ENCODE measurements around the gene MTHFSD. TPM values are rescaled to one million over a fixed set of nuclear protein-coding genes. Genes with fewer than 3 reads are reported as not detected.

The MTHFSD gene
- polyA plus RNA-seq, 4 donors = 7.6 to 22.2 (median 14.5) TPM

GRCh38 chr16:86484240-86484639 is 70.8 kb downstream of the MTHFSD start:
- H3K36me3 ChIP-seq (ENCODE audit: control insufficient read depth in 3 of 3, insufficient read depth in 2 of 3, low read depth in 1 of 3, low read length in 3 of 3) = peaks cover 0 to 36% (median 0%) of the 10 kb centered on the region in 3 donors
- no peak overlapping the region for H3K4me3 ChIP-seq (ENCODE audit: low read depth in 1 of 3, low read length in 3 of 3)
- FAIRE-seq = no peak
- no peak for DNase-seq
- no peaks in the 10 kb centered on the region for H3K4me1 ChIP-seq (ENCODE audit: control insufficient read depth in 3 of 3, insufficient read depth in 2 of 3, low read depth in 1 of 3, low read length in 2 of 3)
- peaks cover 0 to 12% of the 10 kb centered on the region in 2 donors for H3K9me3 ChIP-seq (ENCODE audit: control insufficient read depth in 2 of 2, insufficient read depth in 1 of 2, low read depth in 1 of 2, low read length in 1 of 2)
- no peak overlapping the region for H3K27ac ChIP-seq (ENCODE audit: low read depth in 1 of 3, low read length in 2 of 3)
- peaks cover 0 to 20% (median 8%) of the 10 kb centered on the region in 3 donors for H3K27me3 ChIP-seq (ENCODE audit: control insufficient read depth in 3 of 3, insufficient read depth in 3 of 3, low read length in 3 of 3)
- WGBS, 3 donors = 60 to 81% (median 70%) methylated on average over 5 of the region's 5 CpGs

DNA sequence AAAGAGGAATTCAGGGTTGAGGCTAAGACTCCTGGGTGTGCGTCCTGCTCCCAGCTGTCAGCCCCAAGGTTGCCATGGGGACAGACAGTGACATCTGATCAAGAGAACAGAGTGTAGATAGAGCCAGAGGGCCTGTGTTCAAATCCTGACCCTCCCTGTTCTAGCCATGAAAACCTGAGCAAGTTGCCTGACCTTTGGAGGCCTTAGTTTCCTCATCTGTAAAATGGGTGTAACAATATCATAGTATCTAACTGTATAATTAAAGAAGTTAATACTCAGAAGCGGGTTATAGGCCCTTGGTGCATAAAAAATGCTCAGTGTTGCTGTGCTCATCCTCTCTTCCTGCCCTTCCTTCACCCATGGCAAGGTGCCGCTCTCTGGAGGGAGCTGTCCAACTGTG is 73.4 kb downstream of the MTHFSD start:
- peaks cover 0 to 12% of the 10 kb centered on the region in 2 donors for H3K9me3 ChIP-seq (ENCODE audit: control insufficient read depth in 2 of 2, insufficient read depth in 1 of 2, low read depth in 1 of 2, low read length in 1 of 2)
- peaks cover 0 to 18% (median 8%) of the 10 kb centered on the region in 3 donors for H3K27me3 ChIP-seq (ENCODE audit: control insufficient read depth in 3 of 3, insufficient read depth in 3 of 3, low read length in 3 of 3)
- DNase-seq (no peak), FAIRE-seq (no peak)
- H3K4me1 ChIP-seq (ENCODE audit: control insufficient read depth in 3 of 3, insufficient read depth in 2 of 3, low read depth in 1 of 3, low read length in 2 of 3) = no peaks in the 10 kb centered on the region
- no peak overlapping the region for H3K4me3 ChIP-seq (ENCODE audit: low read depth in 1 of 3, low read length in 3 of 3)
- H3K27ac ChIP-seq (ENCODE audit: low read depth in 1 of 3, low read length in 2 of 3) = no peak overlapping the region
- 74 to 88% (median 87%) methylated on average over 3 of the region's 3 CpGs for WGBS, 3 donors
- peaks cover 0 to 38% (median 0%) of the 10 kb centered on the region in 3 donors for H3K36me3 ChIP-seq (ENCODE audit: control insufficient read depth in 3 of 3, insufficient read depth in 2 of 3, low read depth in 1 of 3, low read length in 3 of 3)

- 58 to 63% (median 61%) methylated on average over 15 of the region's 15 CpGs for WGBS, 3 donors
- DNase-seq = no peak
Observed at GRCh38 chr16:86480444-86480843, 74.6 kb downstream of the MTHFSD start.

More at GRCh38 chr16:86480444-86480843, 74.6 kb downstream of the MTHFSD start:
- Histone ChIP-seq H3K4me1 (ENCODE audit: control insufficient read depth in 3 of 3, insufficient read depth in 2 of 3, low read depth in 1 of 3, low read length in 2 of 3) (no peaks in the 10 kb centered on the region), H3K27me3 (ENCODE audit: control insufficient read depth in 3 of 3, insufficient read depth in 3 of 3, low read length in 3 of 3) (peaks cover 0 to 15% (median 8%) of the 10 kb centered on the region in 3 donors), H3K36me3 (ENCODE audit: control insufficient read depth in 3 of 3, insufficient read depth in 2 of 3, low read depth in 1 of 3, low read length in 3 of 3) (peaks cover 0 to 36% (median 0%) of the 10 kb centered on the region in 3 donors), H3K4me3 (ENCODE audit: low read depth in 1 of 3, low read length in 3 of 3) (no peak overlapping the region), H3K9me3 (ENCODE audit: control insufficient read depth in 2 of 2, insufficient read depth in 1 of 2, low read depth in 1 of 2, low read length in 1 of 2) (peaks cover 0 to 12% of the 10 kb centered on the region in 2 donors), H3K27ac (ENCODE audit: low read depth in 1 of 3, low read length in 2 of 3) (peak overlapping the region in 1 of 3 donors; percentile 36)
- no peak for FAIRE-seq

Other genes starting within 250 kb of the MTHFSD start
- 10 to 100 TPM in 1 of 4 donors, 1 to 10 TPM in 2, not detected in 1; 4.6 to 17.4 (median 7.2) TPM for gene FOXF1, start 44.7 kb downstream of the MTHFSD start, polyA plus RNA-seq
- under 1 TPM in 2 of 4 donors, not detected in 2; 0.13 to 0.97 TPM for gene FOXC2, start 11.6 kb upstream of the MTHFSD start, polyA plus RNA-seq
- gene FOXL1, start 23.3 kb upstream of the MTHFSD start, polyA plus RNA-seq = 1 to 10 TPM in 3 of 4 donors, under 1 TPM in 1; 0.22 to 6.3 (median 1.5) TPM